ELR (cell line): ENCODE results near the gene ACSBG1.
A peak's percentile ranks its signal among the peaks of the same experiment; 100 is the strongest.
"Not testable (repeated sequence)": the region's sequence is repeated elsewhere in the genome, so short reads cannot be mapped to it uniquely, and the experiment has no call there.

ENCODE experiments used
- DNase-seq: peaks from one replicate; pipeline ENCODE4 v3.0.0-alpha.2; 2015; ENCODE audit warnings: low read depth

Gene ACSBG1

GRCh38 chr15:78249131-78249530 lies 14.8 kb upstream of the ACSBG1 start:
- DNase-seq: no peak

GRCh38 chr15:78247911-78248310 lies 13.5 kb upstream of the ACSBG1 start:
- no peak for DNase-seq

- not testable (repeated sequence) for DNase-seq
Observed at GRCh38 chr15:78245976-78246620, 11.7 kb upstream of the ACSBG1 start.

- DNase-seq: not testable (repeated sequence)
Observed at GRCh38 chr15:78245392-78245791, 11.0 kb upstream of the ACSBG1 start.

- no peak for DNase-seq
Observed at GRCh38 chr15:78244893-78245292, 10.5 kb upstream of the ACSBG1 start.

- DNase-seq: no peak
Observed at GRCh38 chr15:78244101-78244500, 9.7 kb upstream of the ACSBG1 start.

GRCh38 chr15:78243491-78243941 lies 9.2 kb upstream of the ACSBG1 start:
- no peak for DNase-seq

GRCh38 chr15:78243058-78243457 lies 8.7 kb upstream of the ACSBG1 start:
- no peak for DNase-seq

- DNase-seq: peak; percentile 39
Observed at GRCh38 chr15:78242128-78242527, 7.8 kb upstream of the ACSBG1 start.

- DNase-seq: peak; percentile 71
Observed at GRCh38 chr15:78241017-78241416, 6.7 kb upstream of the ACSBG1 start.

GRCh38 chr15:78239811-78240210 lies 5.4 kb upstream of the ACSBG1 start:
- no peak for DNase-seq

GRCh38 chr15:78237146-78237545 lies 2.8 kb upstream of the ACSBG1 start:
- no peak for DNase-seq

- DNase-seq: no peak
Observed at GRCh38 chr15:78236491-78236890, 2.1 kb upstream of the ACSBG1 start.

- no peak for DNase-seq
Observed at GRCh38 chr15:78233496-78233895, 869 bp downstream of the ACSBG1 start.

- no peak for DNase-seq
Observed at GRCh38 chr15:78232951-78233350, 1.4 kb downstream of the ACSBG1 start.

GRCh38 chr15:78229431-78230406 lies 4.6 kb downstream of the ACSBG1 start:
- no peak for DNase-seq

- DNase-seq: no peak
Observed at GRCh38 chr15:78228356-78228996, 5.9 kb downstream of the ACSBG1 start.

- no peak for DNase-seq
Observed at GRCh38 chr15:78225783-78226541, 8.4 kb downstream of the ACSBG1 start.

- DNase-seq: no peak
Observed at GRCh38 chr15:78224023-78224411, 10.3 kb downstream of the ACSBG1 start.

- no peak for DNase-seq
Observed at GRCh38 chr15:78223396-78224022, 10.9 kb downstream of the ACSBG1 start.

GRCh38 chr15:78222745-78223395 lies 11.5 kb downstream of the ACSBG1 start:
- DNase-seq: no peak
